HG02840 (cell line): ENCODE measurements around the gene MED12L.
A peak's percentile ranks its signal among the peaks of the same experiment; 100 is the strongest.
"Not testable (repeated sequence)": the region's sequence is repeated elsewhere in the genome, so short reads cannot be mapped to it uniquely, and the experiment has no call there.

Experiments
- ATAC-seq: cut with Tn5 transposase; IDR thresholded peaks from one replicate; pipeline ENCODE4 v1.9.1; 2021; ENCODE audit warnings: mild to moderate bottlenecking, moderate library complexity, moderate number of reproducible peaks; ENCODE audit not compliant: unreplicated experiment, low FRiP score

Gene MED12L

GRCh38 chr3:151205482-151205881 is 120.0 kb downstream of the MED12L start:
- no peak for ATAC-seq

- ATAC-seq: no peak
These were observed 120.7 kb downstream of the MED12L start for GRCh38 chr3:151206201-151206600.

GRCh38 chr3:151209654-151210053 is 124.2 kb downstream of the MED12L start:
- ATAC-seq: no peak

DNA sequence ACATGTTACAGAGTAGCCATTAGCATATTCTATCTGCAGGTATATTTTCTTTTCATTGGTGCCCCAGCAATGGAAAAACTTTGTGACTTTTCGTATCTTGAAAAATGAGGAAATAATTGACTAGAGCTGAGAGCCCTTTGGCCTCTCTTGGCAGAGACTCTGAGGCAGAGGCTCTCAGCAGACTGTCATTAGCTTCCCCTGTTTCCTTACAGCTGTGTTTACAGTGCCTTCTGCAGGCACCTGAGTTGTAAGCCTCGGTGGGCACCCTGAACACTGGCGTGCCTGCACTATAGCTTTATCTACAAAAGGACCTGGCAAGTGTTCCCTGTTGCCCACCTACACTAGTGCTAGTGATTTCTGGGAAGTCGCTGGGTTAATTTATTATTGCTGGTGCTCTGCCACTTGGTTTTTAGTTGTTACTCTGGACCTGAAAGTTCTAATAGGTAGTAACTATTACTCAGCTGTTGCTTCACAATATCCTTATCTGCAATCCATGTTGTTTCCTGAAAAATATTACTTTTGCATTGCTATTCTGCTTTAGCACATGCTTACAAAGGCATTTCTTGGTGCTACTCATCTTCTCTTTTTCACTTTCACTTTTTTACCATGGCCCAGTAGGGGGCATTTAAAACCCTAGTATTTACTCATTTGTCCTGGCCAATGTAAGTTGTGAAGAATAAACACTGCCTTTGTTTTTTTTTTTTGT is 125.4 kb downstream of the MED12L start:
- ATAC-seq: no peak

GRCh38 chr3:151213151-151213550 is 127.7 kb downstream of the MED12L start:
- ATAC-seq: no peak

GRCh38 chr3:151213881-151214280 is 128.4 kb downstream of the MED12L start:
- no peak for ATAC-seq

GRCh38 chr3:151214459-151214858 is 129.0 kb downstream of the MED12L start:
- no peak for ATAC-seq

GRCh38 chr3:151216641-151217607 is 131.5 kb downstream of the MED12L start:
- no peak for ATAC-seq

- ATAC-seq: no peak
These were observed 132.7 kb downstream of the MED12L start for GRCh38 chr3:151218136-151218535.

DNA sequence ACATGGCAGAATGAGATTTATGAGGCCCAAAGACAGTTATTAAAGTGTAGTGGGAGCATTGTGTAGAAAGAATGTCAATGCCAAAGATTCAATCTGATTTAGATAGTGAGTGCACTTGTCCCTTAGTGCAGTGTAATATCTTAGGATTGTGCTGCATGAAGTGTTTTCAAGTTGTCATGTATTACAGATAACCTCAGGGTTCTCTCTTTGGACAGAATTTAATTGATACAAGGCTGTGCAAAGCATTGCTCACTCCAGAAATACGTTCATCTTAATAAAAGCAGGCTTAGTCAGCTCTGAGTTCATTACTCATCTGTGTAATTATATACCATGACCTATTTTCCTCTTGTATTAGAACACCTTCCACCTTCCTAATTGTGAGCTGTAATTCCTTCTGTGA is 133.6 kb downstream of the MED12L start:
- no peak for ATAC-seq

DNA sequence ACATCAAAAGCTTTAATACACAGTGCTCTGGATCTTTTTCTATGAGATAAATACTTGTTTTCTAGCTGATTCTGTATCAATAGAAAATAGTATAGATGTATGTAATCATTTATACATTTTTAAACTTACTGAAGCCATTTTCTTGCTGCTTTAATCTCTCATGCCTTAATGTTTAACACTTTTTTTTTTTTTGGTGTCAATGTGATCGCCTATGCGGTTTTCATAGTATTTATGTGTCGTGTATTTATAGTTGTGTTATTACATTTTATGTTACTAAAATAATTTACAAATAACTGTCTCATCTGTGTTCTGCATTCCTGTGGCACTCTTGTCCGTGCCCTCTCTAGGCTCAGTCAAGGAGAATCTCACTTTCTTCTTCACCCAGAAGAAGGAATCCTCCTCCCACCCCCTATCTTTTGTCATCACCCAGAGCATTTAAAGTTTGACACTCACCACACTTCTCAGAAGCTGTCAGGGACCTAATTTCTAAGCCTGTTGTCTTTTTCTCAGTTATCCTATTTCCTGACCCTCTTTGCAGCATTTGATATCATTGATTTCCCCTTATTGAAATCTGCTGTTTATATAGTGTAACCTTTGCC is 138.9 kb downstream of the MED12L start:
- no peak for ATAC-seq

- ATAC-seq: no peak
These were observed 139.8 kb downstream of the MED12L start for GRCh38 chr3:151225040-151225975.

- ATAC-seq: no peak
These were observed 140.7 kb downstream of the MED12L start for GRCh38 chr3:151226088-151226563.

DNA sequence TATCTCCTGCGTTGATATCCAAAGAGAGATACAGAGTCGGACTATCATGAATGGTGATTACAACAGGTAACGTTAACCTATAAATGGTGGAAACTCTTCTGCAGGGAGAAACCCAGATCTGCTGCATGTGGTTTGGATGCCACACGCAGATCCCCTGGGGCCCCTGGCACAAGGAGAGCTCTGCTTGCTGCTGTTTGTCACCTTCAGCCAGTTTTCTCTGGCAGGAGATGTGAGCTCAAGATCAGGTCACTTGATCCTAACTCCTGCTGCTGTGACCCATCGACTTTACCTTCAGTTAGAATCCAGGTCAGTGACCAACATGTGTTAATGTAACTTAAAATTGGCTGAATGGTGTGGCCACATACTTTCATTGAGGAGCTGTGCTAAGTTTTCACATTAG is 141.4 kb downstream of the MED12L start:
- ATAC-seq: no peak

- peak; percentile 46 for ATAC-seq
These were observed 141.9 kb downstream of the MED12L start for GRCh38 chr3:151227266-151227806.

DNA sequence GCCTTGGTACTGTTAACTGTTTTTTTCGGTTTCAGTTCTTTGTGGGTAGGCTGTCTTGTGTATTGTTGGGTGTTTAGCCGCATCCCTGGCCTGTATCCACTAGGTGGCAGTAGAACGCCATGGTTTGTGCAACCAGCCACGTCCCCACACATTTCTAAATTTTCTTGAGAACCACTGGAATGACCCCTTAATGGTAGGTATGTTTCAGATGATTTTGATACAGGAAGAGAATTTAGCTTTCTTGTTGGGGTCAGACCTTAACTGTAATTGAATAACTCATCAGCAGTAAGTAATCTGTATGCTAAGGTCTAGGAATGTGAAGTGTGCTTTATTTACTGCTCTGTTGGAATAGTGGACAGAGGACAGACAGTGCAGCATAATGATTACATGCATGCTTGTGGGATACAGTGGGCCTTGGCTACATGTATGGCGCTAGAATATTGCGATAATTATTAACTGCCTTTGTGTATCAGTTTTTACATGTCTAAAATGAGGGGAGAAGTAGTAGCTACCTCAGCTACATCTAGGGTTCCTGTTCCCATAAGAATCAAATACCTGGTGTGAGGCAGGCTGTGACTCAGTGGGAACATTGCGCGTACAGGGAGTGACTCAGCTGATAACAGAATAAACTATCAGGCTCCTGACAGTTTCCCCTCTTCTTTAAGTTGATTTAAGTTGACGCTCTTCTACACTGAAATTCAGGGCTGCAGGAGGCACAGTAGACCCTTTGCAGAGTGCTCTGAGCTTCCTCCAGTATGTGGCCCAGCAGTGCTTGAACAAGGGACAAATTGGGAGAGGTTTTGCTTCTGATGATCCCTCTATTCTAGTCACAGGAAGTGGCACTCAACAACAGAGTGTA is 142.6 kb downstream of the MED12L start:
- peak; percentile 69 for ATAC-seq

DNA sequence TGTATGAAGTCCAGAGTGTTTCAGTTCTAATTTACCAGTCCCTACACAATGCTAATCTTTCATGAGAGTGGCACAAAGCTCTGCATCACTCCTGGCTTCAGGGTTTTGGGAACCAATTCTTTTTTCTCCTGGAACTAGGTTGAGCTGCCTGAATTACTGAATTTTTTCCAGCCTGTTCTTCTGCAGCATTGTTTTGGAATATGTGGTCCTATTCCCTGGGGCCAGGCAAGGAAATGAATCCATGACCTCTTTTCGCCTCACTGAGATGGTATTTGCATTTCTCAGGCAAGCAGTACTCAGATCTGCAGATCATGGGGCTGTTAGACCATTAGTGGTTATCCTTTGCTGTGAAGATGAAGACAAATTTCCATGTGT is 143.2 kb downstream of the MED12L start:
- no peak for ATAC-seq

DNA sequence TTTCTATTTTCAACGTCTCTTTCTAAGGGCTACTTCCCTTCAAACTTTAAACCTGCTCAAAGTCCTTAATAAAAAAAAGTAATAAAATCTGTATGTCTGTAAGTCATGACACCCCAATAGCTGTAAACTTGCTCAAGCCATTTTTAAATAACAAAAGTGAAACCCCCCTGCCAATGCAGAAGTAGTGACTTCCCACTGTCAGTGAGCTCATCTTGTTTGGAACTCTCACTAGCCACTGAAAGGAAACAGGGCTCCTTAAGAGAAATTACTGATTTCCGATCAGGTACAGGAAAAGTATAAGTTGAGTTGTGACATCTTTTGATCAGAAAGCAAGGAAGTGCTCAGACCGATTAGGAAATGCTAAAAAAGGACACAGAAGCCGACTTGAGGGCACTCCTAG is 145.2 kb downstream of the MED12L start:
- no peak for ATAC-seq

GRCh38 chr3:151232403-151232802 is 146.9 kb downstream of the MED12L start:
- ATAC-seq: not testable (repeated sequence)
